Activated CD4-positive, alpha-beta T cell treated with anti-CD3 and anti-CD28 coated beads, Interleukin-2, amount 10 ng/mL, durations not matched to agents 24 days and 14 days (primary cell): ENCODE data around the gene ATP13A3. TPM values are rescaled to one million over a fixed set of nuclear protein-coding genes. Genes with fewer than 3 reads are reported as not detected.

Experiments used
- DNase-seq: peaks from one replicate; pipeline ENCODE4 v3.0.0; 2022
- H3K27ac Mint-ChIP-seq: one replicate; pipeline ENCODE4 v1.8.0; 2022; ENCODE audit warnings: mild to moderate bottlenecking, mixed read lengths
- H3K27me3 Mint-ChIP-seq: one replicate; pipeline ENCODE4 v1.8.0; 2022; ENCODE audit warnings: mixed read lengths
- H3K36me3 Mint-ChIP-seq: one replicate; pipeline ENCODE4 v1.8.0; 2022; ENCODE audit warnings: low read depth, mild to moderate bottlenecking, mixed read lengths
- H3K4me1 Mint-ChIP-seq: one replicate; pipeline ENCODE4 v1.8.0; 2021; ENCODE audit warnings: mixed read lengths
- H3K4me3 Mint-ChIP-seq: one replicate; pipeline ENCODE4 v1.8.0; 2022; ENCODE audit warnings: mild to moderate bottlenecking, moderate library complexity, mixed read lengths
- H3K9me3 Mint-ChIP-seq: one replicate; pipeline ENCODE4 v1.8.0; 2021; ENCODE audit warnings: mixed read lengths
- intact Hi-C: fragments of 100-400 bp; cut with micrococcal nuclease; formaldehyde crosslinking; loops from one replicate; pipeline ENCODE4 v1.15.1; 2023
- total RNA-seq: library from RNA; stranded (reverse); gene quantifications from 2 replicates; pipeline ENCODE4 v1.2.3, GENCODE V29; 2022

Gene ATP13A3
- total RNA-seq, 1 donor from 2014 or later, result 181 TPM

DNA sequence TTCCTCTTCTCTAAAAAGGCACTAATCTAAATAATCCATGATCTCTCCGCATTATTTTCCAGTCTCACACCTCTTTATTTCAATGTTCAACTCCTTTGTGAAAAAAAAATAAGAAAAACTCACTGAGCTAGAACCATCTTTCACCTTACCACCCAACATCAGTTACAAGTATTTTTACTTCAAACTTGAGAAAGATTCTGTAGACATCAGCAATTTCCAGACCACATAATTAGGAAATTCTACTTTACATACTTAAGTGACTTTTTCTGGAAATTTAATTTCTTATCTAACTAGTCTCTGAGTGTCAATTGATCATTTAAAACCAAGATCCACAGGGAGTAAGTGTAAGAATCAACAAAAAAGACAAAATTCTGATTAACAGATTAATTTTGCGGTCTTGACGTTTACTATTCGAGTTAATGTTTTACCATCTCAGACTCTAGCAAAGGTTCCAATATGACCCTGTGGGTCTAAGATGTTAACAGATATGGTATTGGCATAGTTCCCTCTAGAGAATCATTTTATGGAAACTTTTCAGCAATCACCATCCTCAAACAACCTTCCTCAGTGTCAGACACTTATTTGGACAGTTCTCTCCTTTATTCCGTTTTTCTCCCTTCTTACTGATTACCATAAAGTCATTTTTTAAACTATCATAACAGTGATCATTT is 5.1 kb downstream of the ATP13A3 start:
- Mint-ChIP-seq H3K27me3 (no peaks in the 10 kb centered on the region), H3K36me3 (peaks cover 44% of the 10 kb centered on the region), H3K4me3 (peak overlapping the region; percentile 64), H3K27ac (peak overlapping the region; percentile 76), H3K4me1 (peaks cover 39% of the 10 kb centered on the region), H3K9me3 (no peaks in the 10 kb centered on the region)
- intact Hi-C loops, result loop anchor here (10.0 kb wide), 2 partner anchors 147 to 1063 kb away; partner anchors contain the start of gene PPP1R2
- DNase-seq, result no peak

DNA sequence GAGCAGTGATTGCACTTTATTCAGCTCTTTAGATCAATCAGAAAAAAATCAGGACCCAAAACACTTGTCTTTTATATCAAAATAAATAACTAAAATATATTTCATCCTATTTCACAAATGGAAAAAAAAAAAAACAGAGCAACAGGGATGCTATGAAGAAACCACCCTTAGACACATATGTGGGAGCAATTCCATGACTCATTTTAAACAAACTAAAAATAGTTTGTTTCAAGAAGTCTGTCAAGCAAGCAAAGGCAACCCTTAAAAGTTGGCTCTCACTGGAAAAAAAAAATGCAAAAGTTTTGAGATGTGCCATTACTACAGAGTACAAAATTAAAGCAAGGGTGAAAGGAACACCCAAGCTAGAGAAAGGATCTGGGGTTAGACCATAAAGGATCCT is 5.7 kb downstream of the ATP13A3 start:
- Mint-ChIP-seq H3K4me1 (peaks cover 39% of the 10 kb centered on the region), H3K27me3 (no peaks in the 10 kb centered on the region), H3K27ac (peak overlapping the region; percentile 76), H3K4me3 (peak overlapping the region; percentile 58), H3K36me3 (peaks cover 43% of the 10 kb centered on the region), H3K9me3 (no peaks in the 10 kb centered on the region)
- intact Hi-C loops, result loop anchor here (10.0 kb wide), 2 partner anchors 146 to 1064 kb away; partner anchors contain the start of gene PPP1R2
- no peak for DNase-seq

DNA sequence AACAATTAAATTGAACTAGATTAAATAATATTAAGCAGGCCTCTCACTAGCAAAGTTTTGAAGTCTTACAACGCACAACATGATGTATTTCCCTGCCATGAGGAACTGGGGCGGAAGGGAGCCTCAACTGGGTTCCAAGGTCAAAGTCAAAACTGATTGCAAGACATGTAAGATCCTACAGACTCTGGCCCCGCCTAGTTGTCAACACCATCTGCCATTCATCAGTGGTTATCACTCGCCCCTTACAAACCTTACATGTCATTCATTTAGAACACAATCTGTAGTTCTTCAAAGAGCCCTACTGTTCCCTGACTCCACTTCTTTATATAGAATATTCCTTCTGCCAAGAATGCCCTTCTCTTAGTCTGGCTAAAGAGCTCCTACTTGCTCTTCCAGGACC is 10.0 kb downstream of the ATP13A3 start:
- Mint-ChIP-seq H3K4me1 (peaks cover 36% of the 10 kb centered on the region), H3K27me3 (no peaks in the 10 kb centered on the region), H3K27ac (no peak overlapping the region), H3K36me3 (peaks cover 23% of the 10 kb centered on the region), H3K4me3 (no peak overlapping the region), H3K9me3 (no peaks in the 10 kb centered on the region)
- intact Hi-C loops, result no loop called here
- no peak for DNase-seq

DNA sequence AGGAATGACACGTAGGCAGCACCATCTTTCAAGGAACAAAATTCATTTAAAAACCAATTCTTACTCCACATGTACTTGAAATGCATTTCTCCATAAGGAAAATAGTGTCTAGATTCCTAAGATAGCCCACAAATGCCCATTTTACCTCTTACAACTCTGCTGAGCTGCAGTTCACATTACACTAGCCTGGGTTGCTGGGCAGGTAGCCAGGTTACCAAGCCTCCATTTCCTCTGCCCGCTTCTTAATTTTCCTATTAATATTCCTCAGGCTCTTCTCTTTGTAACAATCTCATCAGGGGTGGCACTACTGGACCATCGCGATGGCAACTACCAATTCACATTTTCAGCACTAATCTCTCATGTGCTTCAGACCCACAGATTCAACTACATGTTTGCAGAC is 10.8 kb downstream of the ATP13A3 start:
- Mint-ChIP-seq H3K27ac (no peak overlapping the region), H3K36me3 (peaks cover 17% of the 10 kb centered on the region), H3K4me3 (no peak overlapping the region), H3K9me3 (no peaks in the 10 kb centered on the region), H3K27me3 (no peaks in the 10 kb centered on the region), H3K4me1 (peaks cover 30% of the 10 kb centered on the region)
- intact Hi-C loops, result no loop called here
- DNase-seq, result no peak

DNA sequence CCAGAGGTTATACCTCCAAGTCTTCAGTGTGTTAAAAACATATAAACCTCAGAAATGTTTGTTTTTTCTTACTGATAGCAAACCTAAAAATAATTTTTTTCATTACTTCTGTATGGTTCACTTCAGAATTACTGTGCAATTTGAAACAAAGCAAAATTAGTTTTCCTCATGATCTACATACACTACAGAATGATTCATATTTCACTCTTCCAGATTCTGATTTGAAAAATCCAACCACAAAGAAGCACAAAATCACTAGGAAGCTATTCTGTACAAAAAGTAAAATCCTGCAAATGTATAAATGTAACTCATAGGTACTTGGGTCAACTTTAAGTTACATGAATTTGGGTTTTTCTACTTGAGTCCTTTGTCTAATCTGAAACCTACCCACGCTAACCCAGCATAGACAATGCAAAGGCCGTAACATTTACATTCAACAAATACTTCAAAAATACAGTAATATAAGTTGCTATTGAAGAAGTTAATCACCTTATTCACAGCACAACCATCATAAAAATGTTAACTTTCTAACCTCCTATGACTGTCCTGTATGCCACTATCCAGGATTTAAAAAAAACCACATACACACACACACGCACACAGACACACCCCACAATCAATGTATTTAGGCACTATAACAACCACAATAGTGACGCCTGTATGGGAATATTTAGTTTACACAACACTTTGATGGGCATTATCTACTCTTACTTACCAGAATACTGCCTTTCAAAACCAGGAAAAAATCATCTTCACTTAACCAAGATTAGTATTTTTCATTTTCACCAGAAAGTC is 11.5 kb downstream of the ATP13A3 start:
- peaks cover 28% of the 10 kb centered on the region for H3K4me1 Mint-ChIP-seq
- H3K4me3 Mint-ChIP-seq, result no peak overlapping the region
- H3K9me3 Mint-ChIP-seq, result no peaks in the 10 kb centered on the region
- H3K27ac Mint-ChIP-seq, result no peak overlapping the region
- intact Hi-C loops, result no loop called here
- no peak for DNase-seq
- H3K36me3 Mint-ChIP-seq, result peaks cover 14% of the 10 kb centered on the region
- no peaks in the 10 kb centered on the region for H3K27me3 Mint-ChIP-seq

DNA sequence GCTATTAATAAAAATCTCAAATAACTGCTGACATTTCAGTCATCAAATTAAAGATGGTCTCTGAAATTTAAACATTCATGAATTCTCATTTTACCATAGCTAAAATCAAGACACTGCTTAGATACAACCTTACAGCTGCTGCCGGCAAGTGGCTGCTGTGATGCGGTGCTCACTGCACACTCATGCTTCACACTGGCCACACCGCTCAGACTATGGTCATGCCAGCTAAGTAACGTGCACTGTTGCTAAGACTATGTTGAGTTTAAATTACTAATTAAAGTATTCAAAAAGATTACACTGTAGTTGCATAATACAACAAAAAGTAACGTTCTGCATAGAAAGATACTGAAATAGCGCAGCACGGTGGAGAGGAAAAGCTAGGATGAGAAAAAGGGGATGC is 12.1 kb downstream of the ATP13A3 start:
- DNase-seq, result no peak
- Mint-ChIP-seq H3K4me3 (peak overlapping the region; percentile 26), H3K36me3 (peaks cover 8% of the 10 kb centered on the region), H3K9me3 (no peaks in the 10 kb centered on the region), H3K4me1 (peaks cover 23% of the 10 kb centered on the region), H3K27ac (no peak overlapping the region), H3K27me3 (no peaks in the 10 kb centered on the region)
- intact Hi-C loops, result no loop called here

DNA sequence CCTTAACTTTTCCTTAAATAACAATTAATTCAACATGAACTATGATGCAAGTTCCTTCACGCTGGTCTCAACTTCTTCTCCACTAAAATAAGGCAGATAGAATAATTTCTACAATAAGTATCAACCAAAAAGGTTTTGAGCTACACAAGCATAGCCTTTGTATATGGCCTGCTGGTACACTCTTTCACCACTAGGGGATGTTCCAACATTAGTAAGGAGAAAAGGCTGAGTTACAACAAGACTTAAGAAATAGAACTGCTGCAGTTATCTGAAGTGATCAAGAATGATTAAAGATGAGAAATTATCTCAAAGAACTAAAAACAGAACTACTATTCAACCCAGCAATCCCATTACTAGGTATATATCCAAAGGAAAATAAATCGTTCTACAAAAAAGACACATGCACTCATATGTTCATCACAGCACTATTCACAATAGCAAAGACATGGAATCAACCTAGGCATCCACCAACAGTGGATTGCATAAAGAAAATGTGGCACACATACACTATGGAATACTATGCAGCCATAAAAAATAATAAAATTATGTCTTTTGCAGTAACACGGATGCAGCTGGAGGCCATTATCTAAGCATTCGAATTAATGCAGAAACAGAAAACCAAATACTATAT is 14.4 kb downstream of the ATP13A3 start:
- H3K27me3 Mint-ChIP-seq, result no peaks in the 10 kb centered on the region
- no peak overlapping the region for H3K27ac Mint-ChIP-seq
- H3K36me3 Mint-ChIP-seq, result peaks cover 6% of the 10 kb centered on the region
- intact Hi-C loops, result loop anchor here (1.0 kb wide), 2 partner anchors 101 to 122 kb away; no protein-coding TSS in a partner anchor
- H3K4me3 Mint-ChIP-seq, result no peak overlapping the region
- no peaks in the 10 kb centered on the region for H3K9me3 Mint-ChIP-seq
- H3K4me1 Mint-ChIP-seq, result peaks cover 21% of the 10 kb centered on the region
- DNase-seq, result peak; percentile 80

DNA sequence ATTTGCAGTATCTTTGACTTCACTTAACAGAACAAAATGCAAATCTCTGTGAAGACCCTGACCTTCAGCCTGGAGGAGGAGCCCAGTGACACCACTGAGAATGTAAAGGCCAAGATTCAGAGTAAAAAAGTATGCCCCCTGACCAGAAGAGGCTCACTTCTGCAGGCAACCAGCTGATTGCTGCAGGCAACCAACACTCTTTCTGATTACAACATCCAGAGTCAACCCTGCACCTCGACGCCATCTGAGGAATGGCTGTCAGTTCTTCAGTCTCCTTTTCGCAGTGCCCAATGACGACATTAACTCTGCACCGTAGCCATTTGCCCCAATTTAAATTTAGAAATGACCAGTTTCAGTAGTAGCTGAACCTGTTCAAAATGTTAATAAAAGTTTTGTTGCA is 14.9 kb downstream of the ATP13A3 start:
- peaks cover 23% of the 10 kb centered on the region for H3K4me1 Mint-ChIP-seq
- H3K27me3 Mint-ChIP-seq, result no peaks in the 10 kb centered on the region
- H3K27ac Mint-ChIP-seq, result no peak overlapping the region
- no peaks in the 10 kb centered on the region for H3K9me3 Mint-ChIP-seq
- intact Hi-C loops, result loop anchor here (1.0 kb wide), 2 partner anchors 101 to 122 kb away; no protein-coding TSS in a partner anchor
- H3K4me3 Mint-ChIP-seq, result no peak overlapping the region
- DNase-seq, result no peak
- H3K36me3 Mint-ChIP-seq, result peaks cover 6% of the 10 kb centered on the region

DNA sequence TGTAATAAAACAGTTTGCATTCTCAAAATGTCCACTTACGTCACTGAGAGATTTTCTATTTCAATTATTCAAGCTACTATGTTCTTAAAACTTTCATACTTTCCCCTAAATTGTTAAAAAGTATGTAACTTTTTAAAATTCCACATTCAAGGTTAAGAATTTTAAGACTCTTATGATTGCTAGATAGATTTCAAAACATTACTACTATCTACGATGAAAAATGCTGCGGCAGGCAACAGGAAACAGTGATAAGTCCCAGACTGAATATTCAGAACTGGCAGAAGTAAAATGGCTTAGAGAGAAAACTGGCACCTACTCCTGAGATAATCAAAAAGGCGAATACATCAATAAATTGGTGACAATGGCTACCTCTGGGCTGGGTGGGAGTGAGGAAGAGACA is 16.2 kb downstream of the ATP13A3 start:
- DNase-seq, result no peak
- H3K36me3 Mint-ChIP-seq, result peaks cover 8% of the 10 kb centered on the region
- H3K27me3 Mint-ChIP-seq, result no peaks in the 10 kb centered on the region
- peaks cover 25% of the 10 kb centered on the region for H3K4me1 Mint-ChIP-seq
- no peaks in the 10 kb centered on the region for H3K9me3 Mint-ChIP-seq
- no peak overlapping the region for H3K4me3 Mint-ChIP-seq
- no peak overlapping the region for H3K27ac Mint-ChIP-seq
- intact Hi-C loops, result no loop called here

DNA sequence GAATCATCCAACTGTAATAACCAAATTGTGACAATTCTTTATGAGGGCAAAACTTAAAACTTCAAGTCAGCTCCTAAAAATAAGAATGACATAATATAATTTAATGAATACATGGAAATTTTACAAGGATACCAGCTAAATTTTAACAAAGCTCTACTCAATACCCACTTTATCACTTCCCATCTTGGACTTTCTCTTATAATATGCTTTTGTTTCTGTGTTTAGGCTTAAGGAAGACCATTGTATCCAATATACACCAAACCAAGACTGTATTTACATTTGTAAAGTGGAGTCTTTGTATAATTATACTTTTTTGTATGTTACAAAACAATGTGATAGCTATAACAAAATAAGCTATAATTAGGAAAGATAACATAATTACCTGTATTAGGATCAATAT is 16.8 kb downstream of the ATP13A3 start:
- no peak overlapping the region for H3K4me3 Mint-ChIP-seq
- intact Hi-C loops, result no loop called here
- H3K27me3 Mint-ChIP-seq, result no peaks in the 10 kb centered on the region
- H3K36me3 Mint-ChIP-seq, result peaks cover 8% of the 10 kb centered on the region
- no peaks in the 10 kb centered on the region for H3K9me3 Mint-ChIP-seq
- no peak for DNase-seq
- H3K4me1 Mint-ChIP-seq, result peaks cover 22% of the 10 kb centered on the region
- no peak overlapping the region for H3K27ac Mint-ChIP-seq

DNA sequence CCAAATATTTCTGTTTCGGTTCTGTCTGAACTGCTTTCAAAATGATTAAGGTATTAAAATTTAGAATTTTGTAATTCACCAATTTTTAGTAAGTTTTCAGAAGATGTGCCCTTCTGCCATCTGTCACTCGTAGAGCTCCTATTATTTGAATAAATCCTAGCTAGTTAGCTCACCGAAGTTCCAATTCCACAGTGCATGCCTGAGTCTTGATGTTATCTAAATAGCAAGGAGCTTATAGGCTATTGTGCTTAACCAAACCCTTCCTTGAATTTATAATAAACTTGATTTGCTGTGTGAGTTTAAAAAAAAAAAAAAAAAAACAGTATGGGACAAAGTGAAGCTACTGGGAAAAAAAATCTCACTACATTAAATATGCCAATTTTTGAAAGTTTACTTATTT is 18.7 kb downstream of the ATP13A3 start:
- Mint-ChIP-seq H3K27me3 (no peaks in the 10 kb centered on the region), H3K4me1 (peaks cover 21% of the 10 kb centered on the region), H3K36me3 (peaks cover 4% of the 10 kb centered on the region), H3K9me3 (no peaks in the 10 kb centered on the region), H3K27ac (no peak overlapping the region), H3K4me3 (no peak overlapping the region)
- no peak for DNase-seq
- intact Hi-C loops, result no loop called here

DNA sequence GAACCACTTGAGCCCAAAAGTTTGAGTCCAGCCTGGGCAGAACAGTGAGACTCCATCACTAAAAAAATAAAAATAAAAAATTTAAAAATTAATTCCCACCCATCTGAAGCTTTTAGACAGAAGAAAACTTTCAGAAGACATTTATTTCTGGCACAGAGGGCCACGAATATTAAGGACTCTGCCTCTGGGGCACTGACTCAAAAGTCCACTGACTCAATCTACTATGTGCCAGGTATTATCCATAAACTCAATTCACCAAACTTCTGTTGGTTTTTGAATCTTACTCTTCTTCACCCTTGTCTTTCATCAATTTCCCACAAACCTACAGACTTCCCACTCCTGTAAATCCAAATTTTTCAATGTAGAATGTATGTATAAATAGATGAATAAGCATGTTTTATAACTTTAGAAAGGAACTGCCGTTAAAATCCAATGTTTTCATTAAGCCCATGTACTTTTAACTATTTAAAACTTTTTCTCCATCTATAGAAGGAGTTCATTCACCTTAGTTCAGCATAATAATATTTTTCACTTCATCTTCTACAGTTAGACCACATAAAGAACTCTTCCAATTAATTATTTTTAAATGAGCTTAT is 19.9 kb downstream of the ATP13A3 start:
- no peak overlapping the region for H3K27ac Mint-ChIP-seq
- no peak overlapping the region for H3K4me3 Mint-ChIP-seq
- intact Hi-C loops, result no loop called here
- peaks cover 4% of the 10 kb centered on the region for H3K36me3 Mint-ChIP-seq
- no peak for DNase-seq
- H3K9me3 Mint-ChIP-seq, result no peaks in the 10 kb centered on the region
- H3K4me1 Mint-ChIP-seq, result peaks cover 15% of the 10 kb centered on the region
- H3K27me3 Mint-ChIP-seq, result no peaks in the 10 kb centered on the region

DNA sequence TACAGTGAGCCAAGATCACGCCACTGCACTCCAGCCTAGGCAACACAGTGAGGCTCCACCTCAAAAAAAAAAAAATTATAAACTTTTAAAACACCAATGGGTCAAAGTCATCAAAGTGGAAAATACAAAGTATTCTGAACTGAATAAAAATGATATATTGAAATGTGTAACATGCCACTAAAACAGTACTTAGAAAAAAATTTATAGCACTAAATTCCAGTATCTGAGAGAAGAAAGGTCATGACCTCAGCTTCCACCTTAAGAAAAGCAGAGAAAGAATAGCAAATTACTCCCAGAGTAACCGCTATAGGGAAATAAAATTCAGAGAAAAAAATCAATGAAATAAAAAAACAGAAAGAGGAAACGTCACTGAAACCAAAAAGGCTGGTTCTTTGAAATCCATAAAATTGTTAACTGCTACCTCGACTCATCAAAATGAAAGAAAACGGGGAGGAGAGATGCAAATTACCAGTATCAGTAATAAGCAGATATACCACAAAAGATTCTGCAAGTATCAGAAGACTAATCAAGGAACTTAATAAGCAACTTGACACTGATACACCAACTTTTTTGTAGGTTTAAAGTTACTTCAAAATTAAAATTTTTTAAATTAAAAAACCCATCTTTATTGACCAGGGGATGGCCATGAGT is 20.8 kb downstream of the ATP13A3 start:
- H3K27ac Mint-ChIP-seq, result no peak overlapping the region
- no peaks in the 10 kb centered on the region for H3K9me3 Mint-ChIP-seq
- peak overlapping the region; percentile 28 for H3K4me3 Mint-ChIP-seq
- no peaks in the 10 kb centered on the region for H3K27me3 Mint-ChIP-seq
- peaks cover 5% of the 10 kb centered on the region for H3K36me3 Mint-ChIP-seq
- DNase-seq, result no peak
- intact Hi-C loops, result no loop called here
- H3K4me1 Mint-ChIP-seq, result peaks cover 15% of the 10 kb centered on the region
